HG02763 (cell line): ENCODE data around the gene NPAS2.

Source experiments
- ATAC-seq: cut with Tn5 transposase; IDR thresholded peaks from one replicate; pipeline ENCODE4 v1.9.1; 2021; ENCODE audit warnings: mild to moderate bottlenecking, moderate library complexity; ENCODE audit not compliant: unreplicated experiment

The NPAS2 gene

GRCh38 chr2:101004620-101005325 is 184.8 kb downstream of the NPAS2 start:
- ATAC-seq = no peak

- no peak for ATAC-seq
These were observed 186.3 kb downstream of the NPAS2 start for GRCh38 chr2:101006065-101006715.

DNA sequence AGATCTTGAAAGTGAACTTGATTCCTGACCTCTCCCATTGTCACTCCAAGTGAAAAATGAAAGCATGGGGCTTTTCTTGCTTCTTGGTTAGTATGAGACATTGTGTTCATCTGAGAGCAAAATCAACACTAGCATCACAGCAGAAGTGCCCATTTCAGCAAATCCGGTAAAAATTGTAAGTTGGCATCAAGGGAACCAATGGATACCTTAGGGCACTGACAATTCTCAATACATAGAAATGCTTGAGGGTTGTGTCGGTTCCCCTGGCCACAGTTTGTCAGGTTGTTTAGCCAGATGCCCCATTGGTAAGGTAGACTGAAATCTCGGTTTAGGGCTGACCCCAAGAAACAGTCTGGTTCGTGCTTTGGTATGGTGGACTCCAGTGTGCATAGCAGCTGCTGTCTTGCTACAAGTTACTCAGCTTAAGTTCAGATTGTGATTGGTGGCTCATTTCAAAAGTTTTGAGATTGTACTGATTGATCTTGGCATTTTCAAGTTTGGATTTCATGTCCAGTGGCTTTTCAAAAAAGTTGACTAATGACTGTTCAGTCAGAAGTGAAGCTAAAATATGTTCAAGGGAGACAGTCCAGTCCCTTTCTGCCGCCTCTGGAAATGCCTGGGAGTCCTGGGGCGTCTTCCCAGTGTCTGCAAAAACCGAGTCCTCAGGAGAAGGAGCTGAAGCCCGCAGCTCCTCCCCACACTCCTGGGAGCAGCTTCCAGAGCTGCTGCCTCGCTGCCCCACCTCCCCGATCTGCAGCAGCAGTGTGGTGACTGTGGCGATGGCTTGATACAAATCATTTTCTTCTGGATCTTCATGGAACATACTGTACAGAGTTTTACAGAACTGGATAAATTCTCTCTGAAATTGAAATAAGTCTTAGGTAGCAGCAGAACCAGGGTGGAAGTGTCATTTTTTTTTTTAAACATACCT is 187.7 kb downstream of the NPAS2 start:
- ATAC-seq = no peak

DNA sequence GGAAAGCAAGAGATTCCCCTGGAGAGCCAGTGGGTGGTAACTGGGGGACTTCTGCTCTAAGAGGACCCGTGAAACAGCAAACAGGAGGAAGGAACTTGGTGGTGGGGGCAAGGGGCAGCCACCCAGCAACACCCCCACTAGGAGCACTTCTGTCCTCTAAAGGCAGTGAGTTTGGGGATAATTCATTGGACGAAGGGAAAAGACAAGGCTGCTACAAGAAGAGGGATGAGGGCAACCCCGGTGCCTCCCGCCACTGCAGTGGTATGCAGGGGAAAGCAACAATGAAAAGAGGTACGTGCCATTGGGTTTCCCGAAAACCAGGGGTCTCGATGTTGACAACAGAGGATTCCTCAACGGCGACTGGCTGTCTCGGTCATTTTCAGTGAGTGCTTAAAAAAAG is 191.2 kb downstream of the NPAS2 start:
- ATAC-seq = no peak

GRCh38 chr2:101012054-101012705 is 192.2 kb downstream of the NPAS2 start:
- ATAC-seq = peak; percentile 89

DNA sequence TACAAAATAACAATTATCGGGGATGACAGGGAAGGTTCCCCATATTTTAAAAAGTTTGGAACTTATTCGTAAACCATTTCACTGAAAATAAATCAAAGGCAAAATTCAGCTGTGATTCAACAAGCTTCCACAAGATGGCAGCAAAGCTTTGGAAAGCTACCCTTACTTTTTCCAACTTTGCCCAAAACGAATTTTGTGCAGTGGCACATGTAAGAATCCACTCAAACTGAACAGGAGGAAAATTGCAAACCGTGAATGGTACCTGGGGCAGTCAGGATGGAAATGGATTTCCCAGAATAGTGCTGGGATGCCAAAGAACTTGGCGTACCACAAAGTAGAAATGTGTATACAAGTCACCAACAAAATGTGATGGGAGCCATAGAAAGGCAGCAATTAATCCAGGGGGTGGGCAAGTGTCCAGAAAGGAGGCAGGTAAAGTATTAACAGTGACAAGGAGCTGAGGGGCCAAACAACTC is 192.8 kb downstream of the NPAS2 start:
- no peak for ATAC-seq

GRCh38 chr2:101014264-101014857 is 194.4 kb downstream of the NPAS2 start:
- ATAC-seq = no peak

- no peak for ATAC-seq
These were observed 197.4 kb downstream of the NPAS2 start for GRCh38 chr2:101017371-101017770.

DNA sequence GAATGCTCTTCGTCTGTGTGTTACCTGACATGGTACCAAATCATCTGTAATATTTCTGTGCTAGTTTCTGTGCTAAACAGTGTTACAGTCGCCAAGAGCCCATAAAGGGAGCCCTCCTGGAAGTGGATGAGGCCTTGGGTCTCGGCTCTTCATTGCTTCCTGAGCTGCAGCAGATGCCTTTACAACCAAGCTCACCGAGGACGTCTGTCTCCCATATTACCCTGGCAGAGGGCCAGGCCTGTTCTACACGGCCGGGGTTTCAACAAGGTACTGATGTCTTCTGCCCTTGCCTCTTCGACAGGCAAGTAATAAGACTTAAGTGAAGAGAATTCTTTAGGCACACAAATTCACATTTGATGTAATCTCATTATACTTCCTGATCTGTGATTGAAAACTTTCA is 199.0 kb downstream of the NPAS2 start:
- ATAC-seq = no peak

DNA sequence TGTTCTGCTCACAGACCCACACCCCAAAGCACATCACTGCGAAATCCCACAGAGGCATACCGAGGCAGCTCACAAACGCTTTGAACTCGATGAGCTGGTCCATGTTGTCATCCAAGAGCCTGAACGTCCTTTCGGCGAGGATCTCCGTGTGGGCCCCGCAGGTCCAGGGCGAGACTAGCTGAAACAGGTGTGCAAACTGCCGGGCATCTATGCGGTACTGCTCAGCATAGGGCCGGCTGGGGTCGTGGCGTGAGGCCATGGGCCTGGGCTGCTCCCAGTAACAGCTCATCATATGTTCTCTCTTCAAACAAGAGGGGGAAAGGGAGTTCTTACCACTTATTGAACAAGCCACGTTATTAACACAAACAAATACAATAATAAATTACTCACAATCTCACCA is 202.3 kb downstream of the NPAS2 start:
- ATAC-seq = no peak

GRCh38 chr2:101023327-101024107 is 203.6 kb downstream of the NPAS2 start:
- ATAC-seq = no peak

DNA sequence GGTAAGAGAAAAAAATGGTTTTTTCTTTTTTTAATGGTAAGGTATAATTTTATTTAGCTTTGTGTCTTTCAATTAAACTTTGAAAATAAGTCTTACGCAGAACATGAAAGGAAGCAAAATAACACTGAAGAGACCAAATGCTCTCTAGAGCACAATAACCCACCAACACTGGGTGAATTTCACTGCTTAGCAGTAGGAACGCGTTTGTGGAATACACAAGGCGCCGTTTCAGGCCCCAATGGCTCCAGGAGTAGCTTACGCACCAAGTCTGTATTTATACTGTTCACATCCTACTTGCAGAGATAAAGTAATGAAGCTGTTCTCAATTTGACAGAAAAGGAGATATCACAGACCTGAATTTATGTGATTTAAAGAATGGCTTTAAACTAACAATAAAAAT is 205.6 kb downstream of the NPAS2 start:
- ATAC-seq = no peak

DNA sequence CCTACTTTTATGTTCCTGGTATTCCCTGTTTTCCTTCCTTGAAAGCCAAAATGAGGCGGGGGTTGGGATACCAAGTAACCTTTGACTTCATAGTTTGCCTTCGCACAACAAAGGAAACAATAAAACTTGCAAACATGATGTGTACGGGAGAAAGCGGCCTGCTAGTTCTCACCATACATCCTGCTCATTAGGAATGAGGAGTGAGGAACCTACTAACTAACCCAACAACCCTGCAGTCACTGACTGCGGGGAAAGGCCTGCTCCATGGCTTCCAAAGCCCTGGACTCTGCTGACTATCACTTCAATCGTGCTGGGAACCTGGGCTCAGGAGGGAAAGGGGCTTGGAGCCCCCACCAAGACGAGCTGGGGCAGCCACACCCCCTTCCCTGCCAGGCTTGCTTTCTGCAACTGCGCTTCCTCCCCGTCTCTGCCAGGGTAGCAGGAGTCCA is 206.3 kb downstream of the NPAS2 start:
- no peak for ATAC-seq

GRCh38 chr2:101026923-101027469 is 207.1 kb downstream of the NPAS2 start:
- no peak for ATAC-seq

DNA sequence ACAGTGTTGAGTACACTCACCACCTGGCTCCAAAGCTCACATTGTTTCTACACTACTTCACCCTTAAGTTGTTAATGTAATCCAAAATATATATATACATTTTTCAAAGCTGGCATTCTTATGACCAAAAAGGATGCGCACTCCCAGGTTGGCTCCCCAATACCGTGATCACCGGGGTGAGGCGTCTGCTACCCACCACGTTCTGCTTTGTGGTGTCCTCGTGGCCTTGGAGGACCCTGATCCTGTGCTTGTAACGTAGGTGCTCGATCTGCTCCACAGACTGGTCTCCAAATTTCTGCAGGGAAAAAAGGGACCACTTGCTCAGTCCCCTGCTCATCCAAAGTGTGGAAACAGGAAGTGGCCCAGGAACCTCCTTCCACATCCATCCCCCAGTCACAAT is 207.9 kb downstream of the NPAS2 start:
- no peak for ATAC-seq

GRCh38 chr2:101030866-101031554 is 211.1 kb downstream of the NPAS2 start:
- no peak for ATAC-seq

DNA sequence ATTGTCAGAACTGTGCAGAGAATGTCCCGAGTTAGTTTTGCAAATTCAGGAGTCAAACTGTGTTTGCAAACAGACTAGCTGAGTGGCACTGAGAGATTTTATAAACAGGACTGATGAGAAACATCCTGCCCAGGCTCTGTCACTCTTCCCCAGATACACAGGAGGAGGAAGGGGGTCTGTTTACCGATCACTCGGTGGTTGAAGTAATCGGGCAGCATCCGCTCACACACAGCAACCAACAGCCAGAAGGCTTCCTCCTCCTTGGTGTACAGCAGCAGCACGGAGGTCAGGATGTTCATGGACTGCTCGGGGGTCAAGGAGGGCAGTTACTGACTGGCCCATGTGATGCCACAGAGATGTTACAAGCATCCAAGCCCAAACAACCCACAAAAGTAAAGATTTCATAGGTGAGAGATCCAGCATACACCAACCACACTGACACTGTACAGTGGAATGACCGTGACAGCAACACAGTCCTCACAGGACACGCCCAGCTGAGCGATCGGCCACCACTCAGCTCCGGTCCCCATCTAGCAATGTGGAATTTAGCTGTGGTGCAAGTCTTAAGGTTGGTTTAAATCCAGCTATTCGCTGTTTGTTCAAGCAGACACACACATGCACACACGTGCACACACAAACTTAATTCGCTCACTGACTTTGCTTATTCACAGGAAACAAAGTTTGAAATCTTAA is 212.3 kb downstream of the NPAS2 start:
- ATAC-seq = no peak

DNA sequence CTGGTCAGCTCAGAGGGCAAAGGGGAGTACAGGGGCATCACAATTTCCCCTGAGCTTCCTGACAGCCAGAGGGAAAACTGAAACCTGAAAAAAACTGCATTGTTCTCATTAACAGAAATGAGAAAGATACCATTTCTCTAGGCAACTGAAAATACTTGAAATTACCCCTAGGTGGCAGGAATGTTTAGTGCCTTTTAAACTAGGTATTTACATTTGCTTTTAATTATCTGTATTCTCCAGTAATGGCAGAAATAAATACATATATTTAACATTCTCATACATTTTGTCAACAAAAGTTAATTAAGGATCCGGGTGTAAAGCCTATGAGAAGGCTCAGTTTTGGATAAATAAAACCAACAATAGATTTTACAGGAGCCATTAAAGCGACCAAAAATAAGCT is 216.6 kb downstream of the NPAS2 start:
- ATAC-seq = no peak
